Loucy (cell line): Measurements from ENCODE around the gene VASN.

Experiments
- EZH2phosphoT487 ChIP-seq: fragments of 200-600 bp; IDR thresholded peaks from 2 replicates; pipeline ENCODE4 v1.6.1; 2018; ENCODE audit warnings: antibody characterized with exemption, mild to moderate bottlenecking, moderate library complexity, borderline replicate concordance
- TF ChIP-seq, protein P1 (sequence below): fragments of 200-600 bp; sonication (generic); conservative IDR thresholded peaks from 2 replicates; pipeline ENCODE4 v1.5.1; 2014; ENCODE audit warnings: mild to moderate bottlenecking, antibody characterized with exemption, low read length

DNA sequence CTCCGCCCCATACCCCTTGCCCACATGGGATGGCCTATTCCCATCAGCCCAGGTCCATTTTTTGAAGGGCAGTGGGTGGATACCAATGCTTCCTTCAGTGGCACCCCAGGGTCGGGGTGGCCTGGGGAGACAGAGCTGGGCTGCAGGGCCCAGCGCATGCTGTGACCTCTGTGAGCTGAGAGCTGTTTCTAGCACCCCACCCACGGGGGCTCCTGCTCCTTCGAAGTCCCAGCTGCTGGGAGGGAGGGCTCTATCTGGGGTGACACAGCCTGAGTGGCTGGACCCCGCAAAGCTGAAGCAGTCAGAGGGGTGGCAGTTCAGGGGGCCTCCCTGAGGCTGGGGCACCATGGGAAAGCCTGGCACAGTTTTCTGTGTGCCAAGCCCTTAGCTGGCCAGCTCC is 31.2 kb upstream of the VASN start:
- TF ChIP-seq, protein P1, sequence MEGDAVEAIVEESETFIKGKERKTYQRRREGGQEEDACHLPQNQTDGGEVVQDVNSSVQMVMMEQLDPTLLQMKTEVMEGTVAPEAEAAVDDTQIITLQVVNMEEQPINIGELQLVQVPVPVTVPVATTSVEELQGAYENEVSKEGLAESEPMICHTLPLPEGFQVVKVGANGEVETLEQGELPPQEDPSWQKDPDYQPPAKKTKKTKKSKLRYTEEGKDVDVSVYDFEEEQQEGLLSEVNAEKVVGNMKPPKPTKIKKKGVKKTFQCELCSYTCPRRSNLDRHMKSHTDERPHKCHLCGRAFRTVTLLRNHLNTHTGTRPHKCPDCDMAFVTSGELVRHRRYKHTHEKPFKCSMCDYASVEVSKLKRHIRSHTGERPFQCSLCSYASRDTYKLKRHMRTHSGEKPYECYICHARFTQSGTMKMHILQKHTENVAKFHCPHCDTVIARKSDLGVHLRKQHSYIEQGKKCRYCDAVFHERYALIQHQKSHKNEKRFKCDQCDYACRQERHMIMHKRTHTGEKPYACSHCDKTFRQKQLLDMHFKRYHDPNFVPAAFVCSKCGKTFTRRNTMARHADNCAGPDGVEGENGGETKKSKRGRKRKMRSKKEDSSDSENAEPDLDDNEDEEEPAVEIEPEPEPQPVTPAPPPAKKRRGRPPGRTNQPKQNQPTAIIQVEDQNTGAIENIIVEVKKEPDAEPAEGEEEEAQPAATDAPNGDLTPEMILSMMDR: no peak
- no peak for TF ChIP-seq EZH2phosphoT487
